ENCODE measurements around the gene BCL2.

The BCL2 gene

DNA sequence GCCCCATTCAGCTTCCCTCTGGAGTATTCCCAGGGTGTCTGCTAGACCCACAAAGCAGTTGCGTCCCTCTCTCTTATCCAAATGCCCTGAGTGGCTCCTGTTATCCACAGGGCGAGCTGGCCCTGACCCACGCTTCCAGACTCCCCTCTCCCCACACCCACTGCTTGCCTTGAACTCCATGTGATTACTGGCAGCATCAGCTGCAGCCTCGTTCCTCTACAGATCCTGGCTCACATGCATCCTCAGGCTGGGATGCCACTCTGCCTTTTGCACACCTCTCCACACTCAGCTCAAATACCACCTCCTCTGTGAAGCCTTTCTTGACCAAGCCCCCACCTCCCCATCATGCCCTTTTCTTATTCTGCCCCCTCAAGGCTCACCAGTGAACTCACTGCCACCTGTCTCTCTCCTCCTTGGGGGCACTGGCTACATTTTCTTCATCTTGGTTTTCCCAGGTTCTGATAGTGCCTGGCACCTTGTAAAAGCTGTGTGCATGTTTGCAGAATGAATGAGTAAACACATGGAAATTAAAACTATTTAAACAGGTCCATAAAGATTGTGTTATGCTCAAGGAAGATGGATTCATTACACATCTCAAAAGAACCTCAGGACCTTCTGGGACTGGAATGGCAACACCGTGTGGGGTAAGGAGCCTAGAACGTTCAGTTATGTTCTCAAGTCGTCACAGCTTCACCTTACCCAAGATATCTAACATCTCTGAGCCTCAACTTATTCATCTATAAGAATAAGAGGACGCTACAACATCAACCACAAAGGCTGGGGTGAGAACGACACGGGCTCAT lies 165.0 kb downstream of the BCL2 start:
- DNase-seq = no peak

DNA sequence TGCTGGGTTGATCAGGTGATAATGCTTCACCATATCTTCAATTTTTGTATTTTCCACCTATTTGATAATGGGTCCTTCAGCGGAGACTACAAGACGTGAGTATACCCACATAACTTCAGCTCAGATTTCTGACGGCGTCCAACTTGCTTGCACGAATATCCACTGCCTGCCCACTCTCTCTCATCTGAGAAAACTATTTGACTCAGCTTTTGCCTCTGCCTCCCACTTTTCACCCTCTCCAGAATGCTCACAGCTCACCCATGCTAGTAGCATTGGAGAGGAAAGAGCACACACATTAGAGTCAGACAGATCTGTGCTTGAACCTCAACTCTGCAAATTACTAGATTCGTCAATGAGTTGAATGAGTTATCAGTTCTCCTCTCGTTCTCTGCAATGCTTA lies 166.8 kb downstream of the BCL2 start:
- DNase-seq = peak; percentile 41

DNA sequence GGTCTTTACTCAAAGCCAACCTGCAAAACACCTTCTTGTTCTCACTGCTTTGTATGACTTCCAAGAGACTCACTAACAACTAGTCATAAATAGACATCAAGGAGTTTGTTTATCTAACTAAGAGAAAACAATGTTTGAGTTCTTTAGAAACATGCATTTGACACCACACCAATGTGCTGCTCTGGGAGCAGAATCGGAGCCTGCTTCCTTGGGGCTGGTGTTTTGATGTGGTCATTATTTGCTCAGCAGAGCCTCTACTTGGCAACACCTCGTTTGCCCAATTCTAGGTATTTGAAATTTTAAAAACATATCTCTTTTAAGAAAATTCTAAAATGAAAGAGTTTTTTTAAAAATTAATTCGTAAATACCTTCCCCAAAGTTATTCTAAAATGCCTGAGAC lies 167.5 kb downstream of the BCL2 start:
- no peak for DNase-seq

DNA sequence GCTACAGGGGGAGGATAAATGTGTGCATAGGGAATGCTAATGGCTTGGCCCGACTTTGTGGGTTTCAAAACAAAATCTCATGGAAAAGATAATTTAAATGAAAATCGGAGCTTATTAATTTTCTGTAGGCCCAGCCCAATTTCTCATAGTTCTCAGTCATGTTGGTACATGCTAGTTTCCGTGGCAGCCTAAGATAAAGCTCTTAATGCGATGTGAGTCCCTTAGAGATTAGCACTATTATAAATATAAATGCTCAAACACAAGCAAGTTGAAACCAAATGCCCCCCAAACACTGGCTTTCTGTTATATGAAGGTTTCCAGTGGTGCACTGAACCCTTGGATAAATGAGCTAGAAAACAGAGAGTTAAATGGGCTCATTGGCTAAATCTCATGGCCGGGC lies 168.0 kb downstream of the BCL2 start:
- no peak for DNase-seq

DNA sequence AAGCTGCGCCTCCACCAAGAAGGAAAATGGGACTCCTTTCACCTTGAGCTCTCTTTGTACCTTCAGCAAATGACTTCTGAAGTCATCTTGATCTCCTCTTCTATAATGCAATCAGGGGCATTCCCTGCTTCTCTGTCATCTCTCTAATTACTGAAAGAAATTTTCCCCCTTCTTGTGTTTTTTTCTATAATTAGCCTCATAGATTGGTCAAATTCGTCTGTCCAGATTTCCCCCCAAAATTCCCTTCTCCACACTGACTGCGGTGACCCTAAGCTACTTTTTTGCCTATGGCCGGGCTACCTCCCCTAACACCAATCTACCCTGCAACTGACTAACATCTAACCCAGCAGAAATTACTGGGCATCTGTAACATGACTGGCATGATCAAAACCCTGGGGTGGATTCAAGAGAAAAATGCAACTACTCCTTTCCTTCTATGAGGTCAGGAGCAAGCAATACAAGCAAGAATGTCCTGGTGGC lies 168.6 kb downstream of the BCL2 start:
- DNase-seq = peak; percentile 18

DNA sequence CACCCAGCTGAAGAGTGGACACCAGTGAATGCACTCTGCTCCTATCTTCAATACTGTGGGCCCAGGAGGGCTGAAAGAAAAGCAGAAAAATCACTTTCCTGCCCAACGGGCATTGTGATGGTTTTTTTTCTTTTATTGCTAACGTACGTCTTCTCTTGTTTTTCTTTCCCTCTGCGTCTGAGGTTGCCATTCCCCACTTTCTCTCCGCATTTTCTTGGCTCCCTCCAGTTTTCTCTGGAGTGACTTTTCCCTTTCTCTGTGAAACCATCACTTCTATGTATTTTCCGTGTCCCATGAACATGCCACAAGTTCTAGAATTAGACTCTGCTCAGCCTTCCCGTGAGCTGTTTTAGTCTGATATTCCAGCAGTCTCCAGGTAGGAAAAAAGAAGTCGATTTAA lies 169.2 kb downstream of the BCL2 start:
- DNase-seq = no peak

DNA sequence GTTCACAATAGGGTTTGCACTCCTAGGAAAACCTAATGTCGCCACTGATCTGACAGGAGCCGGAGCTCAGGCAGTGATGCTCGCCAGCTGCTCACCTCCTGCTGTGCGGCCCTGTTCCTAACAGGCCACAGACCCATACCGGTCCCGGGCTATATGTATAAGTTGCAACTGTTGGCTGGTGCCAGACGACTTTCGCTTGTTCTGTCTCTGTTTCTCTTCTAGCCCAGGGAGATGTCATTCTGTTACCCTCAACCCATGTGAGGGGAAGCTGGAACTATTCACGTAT lies 170.3 kb downstream of the BCL2 start:
- peak; percentile 69 for DNase-seq

DNA sequence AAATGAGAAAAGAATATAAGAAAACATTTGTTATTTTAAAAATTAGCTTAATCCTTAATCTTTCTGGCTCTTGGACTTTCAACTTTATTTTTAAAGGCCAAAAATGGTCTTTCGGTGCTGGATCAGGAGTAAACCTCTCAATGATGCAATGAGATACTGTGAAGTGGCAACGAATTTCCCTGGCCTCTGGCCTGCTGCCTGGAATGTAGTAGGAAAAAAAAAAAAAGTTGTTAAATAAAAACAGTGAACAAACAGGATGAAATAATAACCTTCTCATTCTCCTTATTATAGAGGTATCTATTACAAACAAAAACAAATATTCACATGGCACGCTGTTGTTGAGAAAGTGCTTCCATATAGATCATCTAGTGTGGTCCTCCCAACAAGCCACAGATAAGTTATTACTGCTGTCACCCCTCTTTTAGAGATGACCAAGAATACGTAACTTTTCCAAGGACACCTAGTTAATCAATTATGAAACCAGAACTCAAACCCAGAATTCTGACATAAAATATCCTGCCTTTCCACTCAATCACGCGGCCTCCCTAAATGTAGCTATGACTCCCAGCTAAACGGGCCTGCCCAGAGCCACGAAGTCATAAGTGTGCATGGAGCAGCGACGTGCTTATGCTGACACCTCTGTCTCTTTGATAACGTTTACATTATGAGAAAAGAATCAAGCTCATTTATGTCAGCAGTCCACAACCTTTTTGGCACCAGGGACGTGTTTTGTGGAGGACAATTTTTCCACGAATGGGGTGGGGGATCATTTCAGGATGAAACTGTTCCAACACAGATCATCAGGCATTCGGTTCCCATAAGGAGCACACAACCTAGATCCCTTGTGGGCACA lies 170.9 kb downstream of the BCL2 start:
- peak; percentile 44 for DNase-seq

DNA sequence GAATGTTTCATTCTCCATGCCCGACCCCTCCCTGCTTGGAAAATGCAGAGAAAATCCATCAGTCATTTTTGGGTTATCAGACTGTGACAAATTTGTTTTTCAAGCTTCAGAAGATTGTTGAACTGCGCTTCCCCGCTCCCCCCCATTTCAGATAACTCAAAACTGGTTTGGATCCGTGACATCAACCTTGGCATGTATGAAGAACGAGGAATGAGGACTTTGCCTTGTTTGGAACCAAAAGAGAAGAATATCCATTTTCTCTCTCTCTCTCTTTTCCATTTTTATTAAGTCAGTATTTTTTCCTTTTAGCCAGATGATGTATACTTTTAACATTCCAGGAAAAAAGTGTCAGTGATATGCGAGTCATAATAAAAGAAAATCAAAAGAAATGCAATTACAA lies 171.6 kb downstream of the BCL2 start:
- DNase-seq = no peak

DNA sequence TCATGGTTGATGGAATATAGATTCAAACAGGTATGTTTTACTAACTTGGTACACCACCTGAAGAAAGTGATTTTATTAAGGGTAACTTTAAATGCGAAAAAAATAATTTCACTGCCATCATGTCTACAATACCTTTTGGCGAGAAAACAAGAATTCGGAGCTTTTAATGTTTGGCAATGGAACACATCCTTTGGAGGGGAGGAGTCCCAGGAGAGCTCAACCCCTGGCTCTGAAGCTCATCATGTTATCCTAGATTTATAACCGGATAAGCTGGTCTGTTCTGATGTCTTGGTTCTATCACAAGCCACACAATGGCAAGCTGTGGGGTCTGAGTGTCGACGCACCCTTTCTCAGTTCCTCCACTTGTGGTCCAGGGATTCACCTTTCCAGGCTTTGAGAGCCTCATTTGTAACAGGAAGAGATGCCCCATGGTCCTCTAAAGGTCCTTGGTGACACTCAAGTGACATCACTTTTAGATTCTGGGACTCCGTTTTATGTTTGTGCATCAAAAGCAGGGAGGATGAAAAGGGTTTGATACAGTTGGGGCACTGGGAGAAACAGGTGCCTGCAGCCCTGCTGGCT lies 172.7 kb downstream of the BCL2 start:
- DNase-seq = no peak

DNA sequence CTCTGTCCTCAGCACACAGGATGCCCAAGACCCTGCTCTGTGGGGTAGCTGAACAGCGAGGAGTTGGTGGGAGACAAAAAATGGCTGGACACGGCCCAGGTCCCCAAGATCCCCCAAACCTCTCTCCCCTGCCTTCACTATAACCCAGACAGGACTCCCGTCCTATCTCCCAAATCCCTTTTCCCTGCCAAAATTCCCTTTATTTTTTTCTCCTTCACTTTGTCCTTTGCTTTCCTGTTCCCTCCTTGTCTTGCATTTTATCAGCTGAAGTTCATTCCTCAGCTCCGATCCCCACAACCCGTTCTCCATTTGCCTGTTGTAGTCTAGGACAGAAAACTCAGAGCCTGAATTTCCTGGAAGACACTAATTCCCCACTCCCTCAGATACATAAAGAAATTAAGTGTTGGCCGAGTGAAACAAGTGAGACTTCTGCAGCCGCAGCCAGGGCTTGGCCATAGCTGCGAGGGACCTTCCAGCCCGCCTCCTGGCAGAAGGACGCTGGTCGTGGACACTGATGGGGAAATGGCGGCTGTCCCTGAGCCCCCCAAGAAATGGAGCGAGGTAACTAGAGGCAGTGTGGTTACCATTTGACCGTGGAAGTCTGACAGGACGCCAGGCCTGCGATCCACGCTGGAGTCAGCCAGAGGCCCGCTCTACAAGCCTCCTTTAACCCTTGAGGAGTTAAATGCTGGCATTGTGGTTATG lies 173.6 kb downstream of the BCL2 start:
- no peak for DNase-seq

DNA sequence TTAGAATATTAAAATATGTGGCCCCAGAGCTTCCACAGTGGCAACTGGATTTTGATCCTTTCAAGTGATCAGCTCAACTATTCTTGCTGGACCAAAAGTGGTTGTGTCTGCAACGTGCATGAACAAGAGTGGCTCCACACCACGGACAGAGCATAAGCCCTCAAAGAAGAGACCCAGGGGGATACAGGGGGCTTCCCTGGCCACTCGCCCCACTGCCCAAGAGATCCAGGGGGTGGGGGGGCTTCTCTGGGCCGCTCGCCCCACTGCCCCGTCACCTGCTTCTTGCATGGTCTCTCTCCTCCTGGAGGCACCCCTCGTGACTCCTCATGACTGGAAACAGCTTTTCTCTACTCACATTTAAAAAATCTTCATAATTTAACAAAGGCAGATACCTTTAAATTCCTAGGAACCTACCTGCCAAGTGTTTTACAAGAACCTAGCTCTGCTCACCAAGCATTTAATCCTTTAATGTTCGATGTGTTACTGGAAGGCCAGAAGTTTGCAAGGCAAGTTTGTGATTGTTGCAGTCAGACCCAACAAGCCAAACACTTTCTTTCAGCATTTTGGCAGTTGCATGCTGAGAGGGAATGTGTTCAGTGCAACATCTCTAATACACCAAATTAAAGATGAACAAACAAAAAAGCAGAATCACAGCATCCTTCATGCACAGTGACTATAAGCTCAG lies 174.3 kb downstream of the BCL2 start:
- DNase-seq = no peak

DNA sequence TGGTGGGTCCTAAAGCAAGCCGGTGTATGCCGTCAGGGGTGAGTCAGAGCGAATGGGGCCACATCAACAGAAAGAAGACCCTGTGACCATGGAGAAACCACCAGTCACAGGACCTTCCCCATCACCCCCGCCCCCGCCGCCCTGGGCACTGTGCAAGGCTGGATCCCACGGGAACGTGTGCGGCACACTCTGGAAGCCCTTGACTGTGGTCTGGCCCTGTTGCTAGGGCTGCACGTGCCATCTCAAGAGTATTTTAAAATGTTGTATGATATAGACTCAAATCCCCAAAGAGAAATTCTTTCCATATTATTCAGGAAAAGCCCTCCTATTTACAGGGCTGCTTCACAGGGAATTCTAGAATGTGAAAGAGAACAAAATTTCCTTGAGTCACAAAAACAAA lies 174.8 kb downstream of the BCL2 start:
- no peak for DNase-seq

DNA sequence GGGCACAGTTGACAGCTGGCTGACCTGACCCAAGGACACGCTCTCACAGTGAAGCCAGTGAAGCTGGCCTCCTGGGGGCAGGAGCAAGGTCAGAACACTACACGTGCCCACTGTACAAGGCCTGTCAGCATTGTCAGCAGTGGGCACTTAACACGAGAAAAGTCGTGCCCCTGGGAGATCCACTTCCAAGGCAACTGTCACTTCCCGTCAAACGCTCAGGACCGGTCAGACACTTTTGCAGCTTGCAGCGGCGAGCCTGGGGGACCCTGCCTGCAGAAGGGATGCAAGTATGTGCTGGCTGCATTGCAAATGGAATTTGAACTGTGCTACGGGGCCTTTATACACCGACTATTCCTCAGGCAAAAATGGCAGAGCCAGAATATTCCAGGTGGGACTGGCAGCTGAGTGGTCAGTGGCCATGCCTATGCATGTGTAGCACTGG lies 176.2 kb downstream of the BCL2 start:
- no peak for DNase-seq

DNA sequence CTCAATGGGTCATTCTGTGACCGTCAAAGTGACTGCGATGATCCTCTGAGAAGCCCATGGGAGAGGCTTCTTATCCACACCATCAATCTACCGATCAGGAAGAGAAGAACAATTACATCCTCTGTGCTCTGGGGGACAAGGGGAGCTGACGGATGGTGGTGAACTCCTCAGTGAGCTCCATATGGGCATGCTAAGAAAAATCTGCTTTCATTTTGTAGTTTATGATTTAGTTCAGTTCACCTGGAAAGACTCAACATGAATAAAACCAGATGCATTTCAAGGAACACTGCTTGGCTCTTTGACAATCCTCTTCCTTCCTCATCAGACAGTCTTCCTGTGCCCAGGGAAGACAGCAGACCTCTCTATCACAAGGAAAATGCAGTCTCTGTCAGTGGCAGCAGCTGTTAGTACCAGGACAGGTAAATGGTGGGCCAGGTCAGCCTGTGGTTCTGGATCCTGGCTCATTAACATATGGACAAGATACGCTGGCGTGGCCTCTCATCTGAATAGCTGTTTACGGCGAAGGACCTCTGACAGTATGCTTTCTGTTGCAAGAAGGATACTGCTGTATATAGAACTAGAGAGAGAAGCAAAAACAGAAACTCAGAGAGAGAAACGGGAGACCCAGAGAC lies 176.9 kb downstream of the BCL2 start:
- DNase-seq = no peak

DNA sequence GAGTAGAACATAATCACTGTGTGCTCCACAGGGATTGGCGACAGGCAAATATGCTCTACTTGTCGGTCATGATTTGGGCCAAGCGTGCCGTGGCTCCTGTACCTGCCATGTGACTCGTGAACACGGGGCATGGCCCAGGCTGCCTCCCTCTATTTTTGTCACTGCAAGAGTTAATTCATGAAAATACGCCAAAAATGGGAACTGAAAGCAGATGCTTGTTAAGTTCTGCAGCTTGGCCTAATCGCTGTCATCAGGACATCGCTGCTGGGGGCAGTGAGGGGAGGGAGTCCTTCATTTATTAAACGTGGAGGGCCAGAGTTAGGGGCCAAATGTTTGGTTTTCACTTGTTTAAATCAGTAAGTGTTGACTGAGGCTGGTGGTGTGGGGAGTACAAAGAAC lies 177.8 kb downstream of the BCL2 start:
- no peak for DNase-seq

DNA sequence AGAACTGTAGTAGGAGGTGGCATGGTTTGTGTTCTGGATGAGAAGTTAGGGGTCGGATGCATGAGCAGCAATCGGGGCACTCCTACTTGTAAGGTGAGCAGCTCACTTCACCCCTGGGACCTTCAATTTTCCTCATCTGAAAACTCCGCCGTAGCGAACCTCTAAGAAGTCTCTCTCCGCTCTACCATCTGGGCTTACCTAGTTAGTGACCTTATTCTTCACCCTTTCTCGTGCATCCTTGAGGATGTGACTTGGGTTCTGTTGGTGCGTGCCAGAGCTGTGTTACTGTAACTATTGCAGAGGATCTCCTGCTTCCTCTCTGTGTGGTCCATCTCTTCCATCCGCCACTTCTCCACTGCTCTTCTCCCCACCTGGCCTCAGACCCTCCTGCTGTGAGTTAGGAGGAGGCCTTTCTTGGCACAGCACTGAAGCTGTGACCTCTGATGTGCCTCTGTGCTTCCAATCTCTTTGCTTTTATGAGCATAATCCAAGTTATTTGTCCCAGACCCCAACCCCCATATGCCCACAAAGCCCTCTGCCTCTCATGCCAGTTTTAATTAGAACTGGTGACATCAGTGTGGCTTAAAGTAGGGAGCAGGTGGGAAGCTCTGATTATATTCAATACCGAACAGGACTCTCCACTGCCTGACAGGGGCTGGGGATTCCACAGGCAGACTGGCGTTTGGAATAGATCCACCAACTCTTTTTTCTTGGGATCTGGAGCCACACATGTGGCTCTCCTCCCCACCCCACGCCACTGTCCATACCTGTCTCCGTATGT lies 178.4 kb downstream of the BCL2 start:
- DNase-seq = no peak

DNA sequence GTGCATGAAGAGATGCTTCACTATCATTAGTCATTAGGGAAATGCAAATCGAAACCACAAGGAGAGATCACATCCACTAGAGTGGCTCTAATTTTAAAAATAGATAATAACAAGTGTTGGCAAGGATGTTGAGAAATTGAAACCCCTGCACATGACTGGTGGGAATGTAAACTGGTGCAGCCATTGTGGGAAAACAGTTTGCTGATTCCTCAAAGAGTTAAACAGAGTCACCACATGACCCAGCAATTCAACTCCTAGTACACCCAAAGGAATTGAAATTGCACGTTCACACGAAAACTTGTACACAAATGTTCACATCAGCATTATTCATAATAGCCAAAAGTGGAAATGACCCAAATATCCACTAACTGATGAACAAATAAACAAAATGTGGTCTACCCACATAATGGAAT lies 179.5 kb downstream of the BCL2 start:
- no peak for DNase-seq

DNA sequence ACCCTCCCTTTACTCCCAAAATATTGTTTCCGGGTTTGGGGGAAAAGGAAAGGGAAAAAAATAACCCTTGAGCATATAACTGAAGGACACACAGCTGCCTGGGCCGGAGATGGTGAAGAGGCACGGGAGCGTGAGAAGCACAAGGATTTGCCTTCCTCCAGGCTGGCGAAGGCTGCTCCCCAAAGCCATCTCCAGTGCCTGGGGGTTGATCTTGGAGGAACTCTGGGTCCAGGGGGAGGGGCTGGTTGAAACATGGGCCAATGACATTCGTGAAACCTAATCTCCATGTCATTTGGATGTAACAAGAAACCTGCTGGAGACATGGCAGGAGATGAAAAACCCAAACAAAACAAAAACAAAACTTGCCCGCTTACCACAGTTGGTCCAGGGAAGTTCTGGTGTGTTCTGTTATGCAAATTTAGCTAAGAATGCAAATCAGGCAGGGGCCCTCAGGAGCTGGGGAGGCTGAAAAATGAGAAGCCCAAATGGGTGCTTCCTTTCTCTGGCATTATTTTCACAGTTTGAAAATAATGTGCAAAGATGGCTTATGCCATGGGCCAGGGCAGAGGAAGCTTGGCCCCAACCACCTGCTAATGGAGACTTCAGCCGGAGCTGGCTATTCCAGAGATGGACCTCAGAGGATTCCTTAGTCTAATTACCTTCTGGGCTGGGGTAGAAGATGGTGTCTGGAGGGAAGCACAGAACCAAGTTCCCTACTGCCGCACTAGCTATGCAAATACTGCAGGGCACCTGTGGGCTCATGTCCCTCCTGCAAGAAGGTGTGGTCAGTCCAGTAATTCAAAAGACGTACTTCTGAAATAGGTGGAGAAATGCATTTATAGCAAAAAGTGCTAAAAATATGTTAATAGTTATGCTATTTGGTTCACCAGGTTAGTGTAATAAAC lies 180.9 kb downstream of the BCL2 start:
- no peak for DNase-seq

DNA sequence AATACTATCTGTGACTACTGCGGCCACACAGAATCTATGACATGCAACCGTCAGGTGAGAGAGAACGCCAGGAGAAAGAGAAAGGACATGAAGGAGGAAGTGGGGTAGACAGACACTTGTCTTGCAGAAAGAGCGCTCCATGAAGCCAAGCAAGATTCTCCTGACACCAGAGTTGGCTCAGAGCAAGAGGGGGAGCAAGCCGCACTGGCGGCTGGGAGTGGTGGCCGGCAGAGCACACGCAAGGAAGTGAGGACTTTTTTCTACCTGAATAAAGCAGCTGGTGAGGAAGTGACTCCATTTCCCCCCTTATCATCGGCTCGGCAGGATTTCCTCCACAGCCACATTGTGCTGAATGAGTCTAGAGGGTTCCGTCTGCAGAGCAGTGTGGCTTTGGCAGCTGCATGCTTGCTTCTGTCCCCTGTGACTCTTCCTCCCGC lies 181.6 kb downstream of the BCL2 start:
- no peak for DNase-seq

All from NCI-H345 (cell line).